Astrocyte (in vitro differentiated cells and primary cell): ENCODE measurements around the gene HMGCS2. TPM values are rescaled to one million over a fixed set of nuclear protein-coding genes. Genes with fewer than 3 reads are reported as not detected.
A peak's percentile ranks its signal among the peaks of the same experiment; 100 is the strongest.

Experiments
- DNase-seq: peaks from one replicate; pipeline ENCODE4 v3.0.0-alpha.2; 2010; ENCODE audit warnings: low read depth
- FAIRE-seq: peaks from 2 replicates; lab custom pipeline; 2011; peaks lifted over from hg19 to GRCh38; lab: Jason Lieb, UNC
- H2AFZ ChIP-seq: 2 replicates; pipeline ENCODE4 v1.6.0; 2012; ENCODE audit warnings: low read depth, low read length, inconsistent platforms
- H3K27ac ChIP-seq: 2 replicates; pipeline ENCODE4 v1.5.1; 2011; ENCODE audit warnings: low read depth, low read length, inconsistent platforms
- H3K27me3 ChIP-seq: 2 replicates; pipeline ENCODE4 v1.6.0; 2011; ENCODE audit warnings: low read length, inconsistent platforms; ENCODE audit not compliant: insufficient read depth
- H3K36me3 ChIP-seq: 2 replicates; pipeline ENCODE4 v1.5.1; 2011; ENCODE audit warnings: low read length, inconsistent platforms; ENCODE audit not compliant: insufficient read depth
- H3K4me1 ChIP-seq: 2 replicates; pipeline ENCODE4 v1.5.1; 2011; ENCODE audit warnings: low read length, inconsistent platforms; ENCODE audit not compliant: insufficient read depth
- H3K4me2 ChIP-seq: 2 replicates; pipeline ENCODE4 v1.6.0; 2012; ENCODE audit warnings: low read length, inconsistent platforms
- H3K4me3 ChIP-seq: 2 replicates; pipeline ENCODE4 v1.5.1; 2011; ENCODE audit warnings: low read depth, mild to moderate bottlenecking, low read length, inconsistent platforms; ENCODE audit not compliant: insufficient read depth
- H3K79me2 ChIP-seq: 2 replicates; pipeline ENCODE4 v1.6.0; 2012; ENCODE audit warnings: mild to moderate bottlenecking, low read length, inconsistent platforms; ENCODE audit not compliant: insufficient read depth
- H3K9ac ChIP-seq: 2 replicates; pipeline ENCODE4 v1.6.0; 2012; ENCODE audit warnings: mild to moderate bottlenecking, low read length, inconsistent platforms
- H3K9me3 ChIP-seq: 2 replicates; pipeline ENCODE4 v1.5.1; 2012; ENCODE audit warnings: low read depth, mild to moderate bottlenecking, low read length, inconsistent platforms; ENCODE audit not compliant: insufficient read depth
- H4K20me1 ChIP-seq: 2 replicates; pipeline ENCODE4 v1.6.0; 2012; ENCODE audit warnings: low read length, inconsistent platforms; ENCODE audit not compliant: insufficient read depth
- H3K27ac Mint-ChIP-seq: one replicate; pipeline ENCODE4 v1.8.0; 2021; ENCODE audit warnings: mild to moderate bottlenecking, mixed read lengths; ENCODE audit not compliant: unreplicated experiment
- H3K27me3 Mint-ChIP-seq: one replicate; pipeline ENCODE4 v1.8.0; 2021; ENCODE audit warnings: low read depth, mixed read lengths; ENCODE audit not compliant: unreplicated experiment
- H3K36me3 Mint-ChIP-seq: one replicate; pipeline ENCODE4 v1.8.0; 2021; ENCODE audit warnings: low read depth, mixed read lengths; ENCODE audit not compliant: unreplicated experiment
- H3K4me1 Mint-ChIP-seq: one replicate; pipeline ENCODE4 v1.8.0; 2021; ENCODE audit warnings: low read depth, mixed read lengths; ENCODE audit not compliant: unreplicated experiment
- H3K4me3 Mint-ChIP-seq: one replicate; pipeline ENCODE4 v1.8.0; 2021; ENCODE audit warnings: mild to moderate bottlenecking, moderate library complexity, mixed read lengths; ENCODE audit not compliant: unreplicated experiment
- H3K9me3 Mint-ChIP-seq: one replicate; pipeline ENCODE4 v1.8.0; 2021; ENCODE audit warnings: mild to moderate bottlenecking, mixed read lengths; ENCODE audit not compliant: unreplicated experiment
- EZH2 ChIP-seq: IDR thresholded peaks from 2 replicates; pipeline ENCODE4 v1.6.1; 2012; ENCODE audit warnings: mild to moderate bottlenecking, low read length, inconsistent platforms; ENCODE audit not compliant: insufficient read depth
- total RNA-seq: library from RNA; stranded (reverse); gene quantifications from 2 replicates; pipeline ENCODE4 v1.2.1, GENCODE V29; 2021
- TF ChIP-seq, protein P1 (sequence below): IDR thresholded peaks from 2 replicates; pipeline ENCODE4 v1.5.1; 2011; ENCODE audit warnings: low read depth, mild to moderate bottlenecking, inconsistent platforms, low read length, moderate library complexity; ENCODE audit not compliant: insufficient read depth

HMGCS2 gene
- total RNA-seq, 1 donor from 2014 or later: not detected

DNA sequence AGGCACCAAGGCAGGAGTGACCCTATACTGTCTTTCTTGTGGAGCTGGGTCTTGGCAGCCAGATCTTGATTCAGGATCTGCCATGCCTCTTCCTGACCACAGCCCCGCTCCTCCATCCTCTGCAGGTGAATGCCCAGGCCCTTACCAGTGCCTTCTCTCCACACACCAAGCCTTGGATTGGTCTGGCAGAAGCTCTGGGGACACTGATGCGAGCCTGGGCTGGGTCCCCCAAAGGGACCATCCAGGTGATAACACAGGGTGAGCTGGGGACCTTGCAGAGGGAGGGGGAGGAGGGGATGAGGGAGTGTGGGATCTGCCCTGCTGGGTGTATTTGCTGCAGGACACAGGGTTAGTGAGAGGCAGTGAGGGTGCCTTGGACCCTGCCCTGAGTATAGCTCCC is 28.4 kb downstream of the HMGCS2 start:
- no peak for DNase-seq
- H3K4me1 Mint-ChIP-seq: peaks cover 33% of the 10 kb centered on the region
- TF ChIP-seq, protein P1, sequence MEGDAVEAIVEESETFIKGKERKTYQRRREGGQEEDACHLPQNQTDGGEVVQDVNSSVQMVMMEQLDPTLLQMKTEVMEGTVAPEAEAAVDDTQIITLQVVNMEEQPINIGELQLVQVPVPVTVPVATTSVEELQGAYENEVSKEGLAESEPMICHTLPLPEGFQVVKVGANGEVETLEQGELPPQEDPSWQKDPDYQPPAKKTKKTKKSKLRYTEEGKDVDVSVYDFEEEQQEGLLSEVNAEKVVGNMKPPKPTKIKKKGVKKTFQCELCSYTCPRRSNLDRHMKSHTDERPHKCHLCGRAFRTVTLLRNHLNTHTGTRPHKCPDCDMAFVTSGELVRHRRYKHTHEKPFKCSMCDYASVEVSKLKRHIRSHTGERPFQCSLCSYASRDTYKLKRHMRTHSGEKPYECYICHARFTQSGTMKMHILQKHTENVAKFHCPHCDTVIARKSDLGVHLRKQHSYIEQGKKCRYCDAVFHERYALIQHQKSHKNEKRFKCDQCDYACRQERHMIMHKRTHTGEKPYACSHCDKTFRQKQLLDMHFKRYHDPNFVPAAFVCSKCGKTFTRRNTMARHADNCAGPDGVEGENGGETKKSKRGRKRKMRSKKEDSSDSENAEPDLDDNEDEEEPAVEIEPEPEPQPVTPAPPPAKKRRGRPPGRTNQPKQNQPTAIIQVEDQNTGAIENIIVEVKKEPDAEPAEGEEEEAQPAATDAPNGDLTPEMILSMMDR: no peak
- TF ChIP-seq EZH2: no peak
- Histone ChIP-seq H3K4me1 (peaks cover 3% of the 10 kb centered on the region), H2AFZ (no peak overlapping the region), H3K36me3 (peaks cover 10% of the 10 kb centered on the region), H3K9ac (no peak overlapping the region), H3K9me3 (no peaks in the 10 kb centered on the region), H3K79me2 (no peaks in the 10 kb centered on the region), H3K4me2 (no peak overlapping the region), H4K20me1 (peaks cover 6% of the 10 kb centered on the region), H3K27ac (no peak overlapping the region), H3K4me3 (no peak overlapping the region), H3K27me3 (no peaks in the 10 kb centered on the region)
- H3K36me3 Mint-ChIP-seq: peaks cover 54% of the 10 kb centered on the region
- no peaks in the 10 kb centered on the region for H3K9me3 Mint-ChIP-seq
- no peak overlapping the region for H3K27ac Mint-ChIP-seq
- no peak overlapping the region for H3K4me3 Mint-ChIP-seq
- no peak for FAIRE-seq
- H3K27me3 Mint-ChIP-seq: no peaks in the 10 kb centered on the region

DNA sequence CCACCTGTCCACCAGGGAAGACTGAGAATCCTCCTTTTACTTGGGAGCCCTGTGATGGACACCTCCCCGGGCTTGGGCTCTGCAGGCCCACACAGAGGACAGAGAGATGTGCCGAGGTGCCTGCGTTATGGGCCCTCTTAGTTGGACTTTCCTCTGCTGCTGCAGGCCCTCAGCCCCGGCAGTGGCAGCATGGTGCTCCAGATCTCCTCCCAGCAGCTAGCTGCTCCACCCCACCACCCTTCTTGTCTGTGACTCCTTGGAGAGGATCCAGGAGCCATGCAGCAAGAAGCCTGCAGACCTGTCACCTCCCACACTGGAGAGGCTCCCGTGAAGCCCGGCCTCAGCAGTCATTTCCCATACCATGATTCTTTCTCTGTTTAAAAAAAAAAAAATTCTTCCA is 29.6 kb downstream of the HMGCS2 start:
- Mint-ChIP-seq H3K27ac (no peak overlapping the region), H3K27me3 (no peaks in the 10 kb centered on the region), H3K36me3 (peaks cover 52% of the 10 kb centered on the region), H3K4me1 (peaks cover 29% of the 10 kb centered on the region), H3K9me3 (no peaks in the 10 kb centered on the region), H3K4me3 (no peak overlapping the region)
- Histone ChIP-seq H2AFZ (no peak overlapping the region), H3K4me2 (no peak overlapping the region), H3K4me3 (no peak overlapping the region), H3K4me1 (peaks cover 3% of the 10 kb centered on the region), H3K9ac (no peak overlapping the region), H3K9me3 (no peaks in the 10 kb centered on the region), H3K36me3 (peaks cover 10% of the 10 kb centered on the region), H3K27ac (no peak overlapping the region), H4K20me1 (peaks cover 6% of the 10 kb centered on the region), H3K79me2 (no peaks in the 10 kb centered on the region), H3K27me3 (no peaks in the 10 kb centered on the region)
- FAIRE-seq (no peak), DNase-seq (no peak)
- no peak for TF ChIP-seq EZH2
- TF ChIP-seq, protein P1: no peak

DNA sequence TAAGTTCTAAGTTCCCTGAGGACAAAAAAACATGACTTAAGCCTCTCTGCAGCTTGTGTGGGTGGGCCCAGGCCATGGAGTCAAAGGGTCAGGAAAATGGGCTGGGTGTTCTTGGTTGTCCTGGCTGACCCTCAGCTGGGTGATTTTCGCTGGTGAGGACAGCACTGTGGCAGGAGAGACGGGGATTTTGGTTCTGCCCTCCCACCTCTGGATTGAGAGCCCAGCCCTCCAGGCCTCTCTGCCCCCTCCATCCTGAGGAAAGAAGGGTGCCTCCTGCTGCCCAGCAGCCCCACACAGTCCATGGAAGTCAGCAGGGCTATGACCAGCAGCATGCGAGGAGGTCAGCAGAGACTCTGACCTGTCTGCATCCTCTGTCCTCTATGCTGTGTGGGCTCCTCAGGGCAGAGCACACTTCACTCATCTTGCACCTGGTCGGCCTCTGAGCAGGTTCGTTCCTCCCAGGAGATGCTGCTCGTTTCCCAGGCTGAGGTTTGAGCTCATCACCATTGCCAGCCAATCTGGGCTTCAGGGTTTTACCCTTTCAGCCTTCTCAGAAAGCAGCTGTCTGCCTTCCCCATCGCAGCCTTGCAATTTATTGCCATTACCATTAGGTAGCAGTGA is 30.5 kb downstream of the HMGCS2 start:
- no peaks in the 10 kb centered on the region for H3K27me3 ChIP-seq
- FAIRE-seq: no peak
- H3K4me1 ChIP-seq: peaks cover 3% of the 10 kb centered on the region
- H3K27ac Mint-ChIP-seq: peak overlapping the region; percentile 51
- peaks cover 51% of the 10 kb centered on the region for H3K36me3 Mint-ChIP-seq
- H3K4me2 ChIP-seq: no peak overlapping the region
- no peak overlapping the region for H3K4me3 Mint-ChIP-seq
- H2AFZ ChIP-seq: no peak overlapping the region
- no peak overlapping the region for H3K4me3 ChIP-seq
- peaks cover 6% of the 10 kb centered on the region for H4K20me1 ChIP-seq
- no peaks in the 10 kb centered on the region for H3K9me3 ChIP-seq
- TF ChIP-seq, protein P1: no peak
- TF ChIP-seq EZH2: no peak
- no peaks in the 10 kb centered on the region for H3K9me3 Mint-ChIP-seq
- no peak overlapping the region for H3K27ac ChIP-seq
- H3K36me3 ChIP-seq: peaks cover 10% of the 10 kb centered on the region
- no peaks in the 10 kb centered on the region for H3K79me2 ChIP-seq
- peaks cover 23% of the 10 kb centered on the region for H3K4me1 Mint-ChIP-seq
- DNase-seq: no peak
- no peaks in the 10 kb centered on the region for H3K27me3 Mint-ChIP-seq
- no peak overlapping the region for H3K9ac ChIP-seq
